Hematopoietic multipotent progenitor cell treated with erythropoietin and hydrocortisone succinate and interleukin-3 and kit ligand, for 8 days (in vitro differentiated cells): Measurements from ENCODE around the gene C10orf95.
"Not testable (repeated sequence)": the region's sequence is repeated elsewhere in the genome, so short reads cannot be mapped to it uniquely, and the experiment has no call there.

Experiments used
- DNase-seq: peaks from one replicate; pipeline ENCODE4 v3.0.0-alpha.2; 2015

Gene C10orf95

DNA sequence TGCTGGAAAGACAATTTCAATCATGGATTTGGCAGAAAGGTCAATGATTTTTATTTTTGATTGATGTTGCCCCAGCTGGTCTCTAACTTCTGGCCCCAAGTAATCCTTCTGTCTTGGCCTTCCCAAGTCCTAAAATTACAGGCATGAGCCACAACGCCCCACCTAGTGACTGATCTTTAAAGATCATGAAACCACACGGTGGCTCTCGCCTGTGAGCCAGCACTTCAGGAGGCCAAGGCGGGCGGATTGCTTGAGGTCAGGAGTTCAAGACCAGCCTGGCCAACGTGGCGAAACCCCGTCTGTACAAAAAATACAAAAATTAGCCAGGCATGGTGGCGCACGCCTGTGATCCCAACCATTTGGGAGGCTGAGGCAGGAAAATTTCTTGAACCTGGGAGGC, 12.6 kb upstream of the C10orf95 start:
- DNase-seq = no peak

DNA sequence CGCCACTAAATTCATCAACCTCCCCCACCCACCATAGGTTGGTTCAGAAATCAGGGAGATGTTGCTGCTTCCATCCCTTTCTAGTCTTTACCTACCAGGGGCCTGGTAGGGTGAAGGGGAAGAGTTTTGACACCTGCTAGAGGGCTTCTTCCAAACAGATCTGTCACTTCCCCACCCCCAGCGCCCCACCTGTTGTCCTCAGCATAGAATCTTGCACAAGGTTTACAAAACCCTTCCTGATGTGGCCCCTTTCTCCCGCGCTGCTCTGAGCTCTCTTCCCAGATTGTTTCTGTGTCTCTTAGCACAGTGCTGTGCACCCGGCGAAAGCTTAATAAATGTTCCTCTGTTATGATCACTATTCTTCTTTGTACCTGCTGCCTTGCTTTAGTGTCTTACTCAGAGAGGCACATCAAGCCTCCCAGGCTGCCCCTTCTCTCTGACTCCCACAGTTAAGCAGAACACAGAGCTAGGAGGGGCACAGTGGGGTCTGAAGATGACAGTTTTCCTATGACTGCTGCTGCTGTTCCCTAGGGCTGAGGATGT, 11.2 kb upstream of the C10orf95 start:
- no peak for DNase-seq

DNA sequence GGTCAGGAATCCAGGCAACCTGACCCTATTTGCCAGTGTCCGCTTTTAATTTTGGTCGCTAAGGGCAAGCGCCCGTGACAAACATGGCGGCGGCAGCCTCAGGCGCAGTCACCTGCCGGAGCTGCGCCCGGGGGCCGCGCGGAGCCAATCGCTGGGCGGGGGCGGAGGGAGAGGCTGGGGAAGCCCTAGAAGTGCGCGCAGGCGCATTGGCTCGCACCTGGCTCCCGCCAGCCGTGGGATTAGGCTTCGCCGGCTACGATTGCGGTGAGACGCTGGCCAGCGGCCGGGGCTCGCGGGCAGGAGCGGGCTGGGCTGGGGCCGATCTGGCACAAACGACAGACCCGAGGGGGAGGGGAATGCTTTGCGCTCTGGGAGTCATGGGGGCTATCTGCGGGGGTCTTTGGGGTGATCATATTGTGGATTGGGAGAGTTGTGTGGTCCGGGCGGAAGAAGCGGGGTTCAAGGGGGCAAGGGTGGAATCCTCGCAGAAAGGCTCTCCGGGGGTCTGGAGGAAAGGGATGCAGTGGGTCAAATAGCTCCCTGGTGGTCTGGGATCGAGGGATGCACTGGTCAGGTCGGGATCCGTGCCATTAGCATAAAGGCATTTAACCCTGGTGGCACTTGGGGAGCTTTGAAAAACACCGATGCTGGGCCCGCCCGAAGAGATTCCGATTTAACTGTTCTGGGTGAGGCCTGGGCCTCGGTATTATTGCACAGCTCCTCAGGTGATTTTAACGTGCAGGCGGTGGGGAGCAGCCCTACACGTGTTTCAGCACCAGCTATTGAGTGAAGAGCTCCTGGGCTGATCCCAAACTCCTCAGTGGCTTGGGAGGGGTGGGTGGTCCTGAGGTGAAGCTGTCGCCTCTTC, 10.1 kb upstream of the C10orf95 start:
- peak; percentile 92 for DNase-seq

DNA sequence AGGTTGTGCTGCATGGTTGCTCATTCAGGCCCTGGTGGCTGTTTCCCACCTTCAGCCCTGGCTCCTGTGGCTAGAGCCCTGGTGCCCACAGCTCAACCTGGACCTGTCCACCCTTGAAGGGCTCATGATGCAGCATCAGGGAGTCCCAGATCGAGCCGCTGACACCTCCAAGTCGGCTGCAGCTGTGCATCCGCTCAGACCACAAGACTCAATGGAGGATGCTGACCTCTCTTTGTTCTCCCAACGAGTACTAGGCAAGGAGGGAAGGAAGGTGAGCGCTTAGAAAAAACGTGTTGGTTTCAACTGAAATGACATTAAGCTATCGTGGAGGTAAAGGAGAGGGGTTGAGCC, 9.5 kb upstream of the C10orf95 start:
- DNase-seq = no peak

DNA sequence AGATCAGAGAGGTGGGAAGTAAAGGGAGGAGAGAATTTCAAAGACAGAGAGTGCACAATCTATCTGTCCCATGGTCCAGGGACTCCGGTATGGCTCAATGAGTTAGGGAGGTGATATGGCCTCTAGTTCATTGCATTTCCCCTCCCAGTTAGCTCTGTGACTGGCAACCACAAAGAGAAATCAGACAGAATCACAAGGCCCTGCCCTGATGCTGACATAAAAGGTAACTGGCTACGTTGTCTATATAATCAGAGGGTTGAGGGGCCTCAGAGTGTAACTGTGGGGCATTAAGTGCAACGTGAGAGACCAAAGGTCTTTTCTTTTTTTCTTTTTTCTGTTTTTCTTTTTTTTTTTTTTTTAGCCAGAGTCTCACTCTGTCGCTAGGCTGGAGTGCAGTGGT, 7.3 kb upstream of the C10orf95 start:
- no peak for DNase-seq

DNA sequence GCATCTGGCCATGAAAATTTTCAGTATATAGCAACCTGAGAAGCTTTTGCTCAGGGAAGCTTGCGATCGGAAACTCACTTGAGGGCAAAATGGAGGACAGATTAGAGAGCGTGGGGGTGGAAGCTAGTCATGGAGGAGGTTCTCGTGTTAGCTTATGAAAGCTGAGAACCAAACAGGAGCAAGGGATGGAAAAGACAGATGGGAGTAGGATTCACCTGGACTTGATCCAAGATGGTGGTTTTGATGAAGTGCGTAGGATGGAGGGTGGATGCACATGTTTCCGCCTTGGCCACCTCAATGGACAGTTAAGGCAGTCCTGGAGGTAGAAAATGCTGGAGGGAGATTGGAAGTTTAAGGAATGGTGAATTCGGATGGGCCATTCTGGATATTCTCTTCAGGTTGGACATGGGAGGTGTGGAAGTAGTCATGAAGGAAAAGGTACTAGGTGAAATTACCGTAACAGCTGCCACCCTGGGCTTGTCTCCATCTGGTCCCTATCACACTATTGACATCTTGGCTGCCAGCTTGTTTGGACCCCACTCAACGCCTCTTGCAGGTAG, 6.3 kb upstream of the C10orf95 start:
- DNase-seq = no peak

DNA sequence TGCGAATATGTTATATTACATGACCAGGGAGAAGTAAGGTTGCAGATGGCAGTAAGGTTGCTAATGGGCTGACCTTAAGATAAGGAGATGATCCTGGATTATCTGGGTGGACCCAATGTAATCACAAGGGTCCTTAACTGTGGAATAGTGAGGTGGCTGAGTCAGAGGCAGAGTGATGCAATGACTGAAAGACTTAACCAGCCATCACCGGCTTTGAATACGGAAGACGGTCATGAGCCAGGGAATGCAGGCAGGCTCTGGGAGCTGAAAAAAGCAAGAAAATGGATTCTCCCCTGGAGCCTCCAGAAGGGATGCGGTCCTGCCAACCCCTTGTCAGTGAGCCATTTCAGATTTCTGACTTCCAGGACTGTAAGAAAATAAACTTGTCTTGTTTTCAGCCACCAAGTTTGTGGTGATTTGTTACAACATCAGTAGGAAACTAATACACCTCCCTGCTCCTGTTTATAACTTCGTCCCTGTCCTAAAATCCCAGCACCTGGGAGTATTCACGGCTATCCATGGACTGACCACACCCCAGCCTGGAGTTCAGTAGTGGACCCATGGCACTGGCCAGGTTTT, 4.6 kb upstream of the C10orf95 start:
- no peak for DNase-seq

DNA sequence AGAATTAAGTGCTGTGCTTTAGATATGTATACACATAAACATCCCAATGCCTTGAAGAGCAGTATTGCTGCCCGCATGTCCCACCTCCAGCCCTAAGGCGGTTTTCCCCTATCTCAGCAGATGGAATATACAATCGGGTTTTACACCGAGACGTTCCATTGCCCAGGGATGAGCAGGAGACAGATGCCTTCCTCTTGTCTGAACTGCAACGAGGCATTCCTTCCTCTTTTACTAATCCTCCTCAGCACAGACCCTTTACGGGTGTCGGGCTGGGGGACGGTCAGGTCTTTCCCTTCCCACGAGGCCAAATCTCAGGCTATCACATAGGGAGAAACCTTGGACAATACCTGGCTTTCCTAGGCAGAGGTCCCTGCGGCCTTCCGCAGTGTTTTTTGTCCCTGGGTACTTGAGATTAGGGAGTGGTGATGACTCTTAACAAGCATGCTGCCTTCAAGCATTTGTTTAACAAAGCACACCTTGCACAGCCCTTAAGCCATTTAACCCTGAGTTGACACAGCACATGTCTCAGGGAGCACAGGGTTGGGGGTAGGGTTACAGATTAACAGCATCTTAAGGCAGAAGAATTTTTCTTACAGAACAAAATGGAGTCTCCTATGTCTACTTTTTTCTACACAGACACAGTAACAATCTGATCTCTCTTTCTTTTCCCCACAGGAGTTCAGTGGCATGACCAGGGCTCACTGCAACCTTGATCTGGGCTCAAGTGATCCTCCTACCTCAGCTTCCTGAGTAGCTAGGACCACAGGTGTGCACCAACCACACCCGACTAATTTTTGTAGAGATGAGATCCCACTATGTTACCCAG, 3.5 kb upstream of the C10orf95 start:
- not testable (repeated sequence) for DNase-seq

DNA sequence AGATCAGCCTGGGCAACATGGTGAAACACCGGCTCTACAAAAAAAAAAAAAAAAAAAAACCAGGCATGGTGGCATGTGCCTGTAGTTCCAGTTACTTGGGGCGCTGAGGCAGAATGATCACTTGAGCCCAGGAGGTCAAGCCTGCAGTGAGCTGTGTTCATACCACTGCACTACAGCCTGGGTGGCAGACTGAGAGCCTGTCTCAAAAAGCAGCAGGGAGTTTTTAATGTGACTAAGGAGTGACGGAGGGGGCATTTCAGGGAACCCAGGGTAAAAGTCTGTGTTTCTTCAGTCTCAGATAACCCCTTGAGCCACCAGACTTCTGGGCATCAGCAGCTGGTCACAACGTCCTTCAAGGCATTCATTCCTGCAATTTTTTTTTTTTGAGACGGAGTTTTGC, 2.2 kb upstream of the C10orf95 start:
- DNase-seq = no peak

DNA sequence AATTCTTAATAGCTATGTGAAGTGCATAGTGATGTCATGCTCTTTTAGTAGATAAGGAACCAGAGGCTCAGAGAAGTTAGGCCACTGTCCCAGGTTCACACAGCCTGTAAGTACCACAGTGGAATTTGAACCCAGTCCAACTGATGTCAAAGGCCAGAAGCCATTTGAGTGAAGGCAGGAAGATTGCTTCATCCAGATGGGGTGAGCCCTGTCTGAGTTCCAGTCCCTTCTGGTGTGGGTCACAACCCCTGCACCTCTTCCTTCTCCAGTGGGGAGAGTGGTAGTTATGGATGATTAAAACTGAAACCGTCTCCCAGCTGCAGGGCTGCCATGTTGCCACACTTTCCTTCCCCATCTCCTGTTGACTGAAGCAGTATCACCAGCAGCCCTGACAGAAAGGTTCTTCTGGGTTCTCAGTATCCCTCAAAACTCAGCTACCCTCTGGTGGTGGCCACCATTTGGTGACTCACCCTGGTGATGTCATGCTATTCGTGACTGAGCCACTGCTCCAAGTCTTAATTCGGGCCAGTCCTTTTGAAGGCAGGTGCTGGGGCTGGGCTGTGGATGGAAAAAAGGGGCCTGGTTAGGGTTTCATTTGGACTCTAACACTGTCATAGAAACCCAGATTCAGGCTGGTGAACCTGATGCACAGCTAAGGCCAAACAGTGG, 1.5 kb upstream of the C10orf95 start:
- DNase-seq = peak; percentile 41

DNA sequence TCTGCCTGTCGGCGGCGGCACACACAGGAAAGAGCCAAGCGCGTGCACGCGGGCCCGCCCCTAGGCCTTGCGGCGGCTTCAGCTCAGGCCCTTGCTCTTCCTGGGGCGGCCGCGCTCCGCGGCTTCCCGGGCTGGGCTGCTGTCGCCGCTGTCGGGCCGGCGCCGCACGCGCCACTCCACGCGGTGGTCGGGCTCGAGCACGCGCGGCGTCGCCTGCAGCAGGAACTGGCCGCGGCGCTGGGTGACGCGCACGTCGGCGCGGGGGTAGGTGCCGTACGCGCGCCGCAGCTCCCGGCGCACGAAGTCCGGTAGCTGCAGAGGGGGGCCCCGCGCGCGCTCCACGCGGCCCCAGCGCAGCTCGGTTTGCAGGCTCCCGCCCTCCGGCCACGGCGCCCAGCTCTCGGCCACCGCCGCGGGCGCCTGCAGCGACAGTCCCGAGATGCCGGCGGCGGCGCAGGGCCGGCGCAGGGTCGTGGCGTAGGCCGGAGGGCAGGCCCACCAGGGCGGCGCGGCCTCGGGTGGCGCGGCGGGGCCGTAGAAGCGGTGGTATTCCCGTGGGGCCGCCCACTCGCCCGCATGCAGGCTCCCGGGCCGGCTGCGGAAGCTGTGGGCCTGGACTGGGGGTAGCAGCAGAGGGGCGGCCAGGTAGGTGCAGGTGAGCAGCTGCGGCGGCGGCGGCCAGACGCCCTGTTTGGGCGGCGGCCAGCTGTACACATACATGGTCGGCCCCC, 804 bp downstream of the C10orf95 start:
- DNase-seq = peak; percentile 85

DNA sequence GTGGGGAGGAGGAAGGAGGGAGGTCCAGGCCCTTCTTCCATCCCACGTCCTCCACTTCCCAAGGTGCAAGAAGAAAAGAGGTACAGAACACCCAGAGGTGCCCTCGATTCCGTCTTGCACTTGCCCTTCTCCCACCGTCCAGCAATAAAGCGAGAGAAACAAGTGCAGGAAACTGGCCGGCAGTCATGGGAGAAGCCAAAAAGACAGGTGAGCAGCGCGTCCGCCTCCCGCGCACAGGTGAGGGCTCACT, 1.3 kb downstream of the C10orf95 start:
- no peak for DNase-seq

DNA sequence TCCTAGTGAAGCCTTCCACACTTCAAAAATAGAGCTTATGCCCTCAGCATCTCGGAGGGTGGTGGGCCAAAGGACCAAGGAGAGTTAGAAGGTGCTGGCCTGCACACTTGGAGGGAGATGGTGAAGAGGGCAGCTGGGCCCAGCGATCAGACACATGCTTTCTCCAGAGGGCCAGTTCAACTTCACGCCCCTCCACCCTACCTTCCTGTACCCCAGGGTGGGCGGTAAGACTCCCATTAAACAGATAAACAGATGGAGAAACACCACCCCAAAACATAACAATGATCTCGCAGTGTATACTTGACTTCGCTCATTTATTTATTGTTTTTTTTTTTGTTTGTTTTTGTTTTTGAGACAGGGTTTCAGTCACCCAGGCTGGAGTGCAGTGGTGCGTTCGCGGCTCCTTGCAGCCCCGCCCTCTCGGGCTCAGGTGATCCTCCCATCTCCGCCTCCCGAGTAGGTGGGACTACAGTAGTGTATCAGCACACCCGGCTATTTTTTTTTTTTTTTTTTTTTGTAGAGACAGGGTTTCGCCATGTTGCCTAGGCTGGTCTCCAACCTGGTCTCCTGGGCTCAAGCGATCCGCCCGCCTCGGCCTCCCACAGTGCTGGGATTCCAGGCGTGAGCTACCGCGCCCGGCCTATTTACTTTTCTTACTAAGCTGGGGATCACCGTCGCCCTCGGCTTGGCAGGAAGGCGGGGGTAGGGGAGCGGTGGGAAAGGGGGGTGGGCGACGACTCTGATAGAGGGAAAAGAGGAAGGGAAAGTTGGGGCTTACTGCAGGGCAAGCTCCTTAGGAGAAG, 1.8 kb downstream of the C10orf95 start:
- peak; percentile 93 for DNase-seq

DNA sequence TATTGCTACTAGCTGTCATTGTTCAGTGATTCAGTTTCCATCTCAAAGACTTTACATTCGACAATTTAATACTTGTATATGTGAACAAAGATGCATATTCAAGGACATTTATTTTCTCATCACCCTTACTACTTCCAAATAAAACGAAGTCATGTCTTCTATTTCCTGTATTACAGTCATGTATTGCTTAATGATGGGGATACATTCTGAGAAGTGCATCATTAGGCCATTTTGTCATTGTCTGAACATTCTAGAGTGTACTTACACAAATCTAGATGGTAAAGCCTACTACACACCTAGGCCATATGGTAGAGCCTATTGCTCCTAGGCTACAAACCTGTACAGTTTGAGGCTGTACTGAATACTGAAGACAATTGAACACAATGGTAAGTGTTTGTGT, 6.5 kb downstream of the C10orf95 start:
- DNase-seq = peak; percentile 0

DNA sequence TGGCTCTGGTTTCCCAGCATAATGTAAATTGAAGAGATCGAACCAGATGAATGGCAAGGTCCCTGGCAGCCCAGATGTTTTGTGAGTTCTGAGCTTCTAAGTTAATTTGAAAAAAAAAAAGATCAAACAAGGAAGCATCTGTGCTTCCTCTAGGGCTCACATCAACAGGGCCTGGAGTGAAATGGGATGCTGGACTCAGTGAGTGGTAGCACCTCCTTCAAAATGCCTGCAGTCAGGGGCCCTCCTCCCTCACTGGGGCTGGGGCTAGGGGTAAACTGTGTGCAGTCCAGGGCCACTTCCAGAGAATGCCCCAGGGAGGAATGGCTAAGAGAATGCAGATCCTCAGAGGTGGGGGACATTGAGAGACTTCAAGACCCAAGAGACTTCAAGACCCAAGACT, 13.0 kb downstream of the C10orf95 start:
- no peak for DNase-seq

DNA sequence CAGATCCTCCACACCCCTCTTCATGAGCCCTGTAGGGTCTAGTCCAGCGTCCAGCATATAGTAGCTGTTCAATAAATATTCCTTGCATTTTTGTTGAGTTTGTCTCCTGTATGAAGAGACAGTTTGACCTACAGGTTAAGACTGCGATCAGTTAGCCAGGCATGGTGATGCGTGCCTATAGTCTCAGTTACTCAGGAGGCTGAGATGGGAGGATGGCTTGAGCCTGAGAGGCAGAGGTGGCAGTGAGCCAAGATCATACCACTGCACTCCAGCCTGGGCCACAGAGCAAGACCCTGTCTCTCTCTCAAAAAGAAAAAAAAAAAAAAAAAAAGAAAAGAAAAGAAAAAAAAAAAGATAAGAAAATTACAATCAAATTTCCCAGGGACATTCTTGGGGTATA, 13.8 kb downstream of the C10orf95 start:
- peak; percentile 11 for DNase-seq

DNA sequence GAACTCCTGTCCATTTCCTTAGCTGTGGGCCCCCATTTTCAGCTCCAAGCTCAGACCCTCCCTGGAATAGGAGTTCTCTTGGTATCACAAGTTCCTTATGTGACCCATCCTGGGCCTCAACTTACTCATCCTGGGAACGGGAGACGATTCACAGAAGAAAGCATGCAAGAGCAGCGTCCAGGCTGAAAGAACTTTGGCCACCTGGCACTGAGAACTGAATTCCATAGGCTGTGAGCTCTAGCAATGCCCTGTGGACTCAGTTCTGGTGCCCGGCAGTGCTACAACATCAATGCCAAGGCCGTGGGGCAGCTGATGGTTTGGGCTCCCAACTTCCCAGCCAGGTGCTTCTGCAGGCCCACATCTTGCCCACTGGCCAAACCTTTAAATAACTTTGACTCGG, 15.0 kb downstream of the C10orf95 start:
- peak; percentile 3 for DNase-seq

DNA sequence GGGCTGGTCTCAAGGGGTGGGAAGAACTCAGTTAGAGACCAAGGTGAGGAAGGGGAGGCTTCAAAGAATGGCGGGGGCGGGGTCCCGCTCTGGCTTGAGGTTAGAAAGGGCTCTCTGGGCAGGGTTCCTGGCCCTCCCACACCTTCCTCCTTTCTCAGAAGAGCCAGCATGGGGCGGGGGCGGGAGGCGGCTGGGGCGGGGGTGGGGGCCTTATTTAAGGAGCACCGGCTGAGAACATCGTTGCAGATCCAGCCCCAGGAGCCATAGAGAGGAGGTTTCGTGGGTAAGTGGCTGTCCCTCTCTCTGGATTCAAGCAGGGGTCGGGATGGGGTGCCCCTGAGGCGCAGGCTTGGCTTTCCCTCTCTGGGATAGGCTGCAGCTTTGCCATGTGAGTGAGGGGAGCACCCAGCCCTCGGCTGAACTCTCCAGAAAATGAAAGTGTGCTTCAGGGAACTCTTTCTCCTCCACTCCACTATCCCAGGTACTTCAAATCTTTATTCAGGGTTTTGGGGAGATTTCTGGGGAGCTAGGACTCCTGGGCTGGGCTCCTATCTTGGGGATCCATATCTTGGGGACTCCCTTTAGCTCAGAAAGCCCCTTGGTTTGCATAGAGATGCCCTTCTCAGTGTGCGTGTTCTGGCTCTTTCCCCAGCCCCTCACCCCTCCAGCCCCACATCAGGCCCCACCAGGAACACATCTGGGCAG, 15.7 kb downstream of the C10orf95 start:
- peak; percentile 65 for DNase-seq

DNA sequence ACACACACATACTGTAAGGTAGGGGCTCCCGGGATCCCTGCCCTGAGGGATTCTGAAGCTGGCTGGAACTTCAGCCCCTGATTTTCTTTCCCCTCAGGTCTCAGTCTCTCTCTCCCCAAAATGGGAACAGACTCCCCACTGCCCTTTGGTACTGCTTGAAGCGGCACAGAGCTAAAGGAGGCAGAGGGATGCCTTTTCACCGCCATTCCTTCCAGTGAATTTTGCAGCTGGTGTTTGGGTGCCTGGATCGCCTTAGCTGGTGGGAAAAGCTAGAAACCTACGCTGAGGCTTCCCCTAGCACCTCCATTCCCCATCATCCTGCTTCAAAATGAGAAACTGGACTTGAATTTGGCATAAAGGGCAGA, 16.2 kb downstream of the C10orf95 start:
- no peak for DNase-seq

DNA sequence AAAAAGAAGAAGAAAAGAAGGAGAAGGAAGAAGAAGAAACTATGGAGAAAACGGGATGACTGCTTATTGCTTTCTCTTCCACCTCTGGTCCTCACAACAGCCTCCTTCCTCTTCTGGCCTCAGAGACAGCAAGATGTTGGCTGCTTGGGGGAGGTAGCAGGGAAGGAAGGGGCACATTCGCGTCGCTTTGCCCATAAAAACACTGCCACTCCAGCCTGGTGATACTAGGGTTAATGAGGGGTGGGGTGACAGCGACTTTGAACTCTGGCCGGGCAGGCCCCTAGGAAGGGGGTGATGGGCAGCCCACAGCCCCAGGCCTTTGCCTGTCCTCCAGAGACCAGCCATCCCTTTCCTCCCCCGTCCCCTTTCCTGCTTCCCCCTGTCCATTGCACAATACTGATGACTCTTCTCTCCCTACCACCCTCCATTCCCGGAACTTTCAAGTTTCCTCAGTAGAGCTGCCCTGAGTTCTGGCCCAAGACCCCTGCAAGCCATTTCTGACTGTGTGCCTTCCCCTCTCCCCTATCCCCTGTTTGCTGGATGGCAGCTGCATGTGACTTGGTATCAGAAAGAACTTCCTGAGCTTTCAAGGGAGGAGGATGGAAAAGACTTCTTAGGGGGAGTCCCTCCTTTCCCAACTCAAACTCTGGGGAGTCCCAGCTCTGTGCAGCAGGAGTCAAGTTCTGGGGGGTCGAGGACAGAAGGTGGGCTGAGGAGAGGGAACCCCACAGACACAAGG, 16.8 kb downstream of the C10orf95 start:
- peak; percentile 3 for DNase-seq
